ENCODE measurements around the gene SLF2. TPM values are rescaled to one million over a fixed set of nuclear protein-coding genes. Genes with fewer than 3 reads are reported as not detected.
A peak's percentile ranks its signal among the peaks of the same experiment; 100 is the strongest.

Gene SLF2
- total and polyA plus RNA-seq, 4 donors = 4.0 to 18.8 (median 12.1) TPM

DNA sequence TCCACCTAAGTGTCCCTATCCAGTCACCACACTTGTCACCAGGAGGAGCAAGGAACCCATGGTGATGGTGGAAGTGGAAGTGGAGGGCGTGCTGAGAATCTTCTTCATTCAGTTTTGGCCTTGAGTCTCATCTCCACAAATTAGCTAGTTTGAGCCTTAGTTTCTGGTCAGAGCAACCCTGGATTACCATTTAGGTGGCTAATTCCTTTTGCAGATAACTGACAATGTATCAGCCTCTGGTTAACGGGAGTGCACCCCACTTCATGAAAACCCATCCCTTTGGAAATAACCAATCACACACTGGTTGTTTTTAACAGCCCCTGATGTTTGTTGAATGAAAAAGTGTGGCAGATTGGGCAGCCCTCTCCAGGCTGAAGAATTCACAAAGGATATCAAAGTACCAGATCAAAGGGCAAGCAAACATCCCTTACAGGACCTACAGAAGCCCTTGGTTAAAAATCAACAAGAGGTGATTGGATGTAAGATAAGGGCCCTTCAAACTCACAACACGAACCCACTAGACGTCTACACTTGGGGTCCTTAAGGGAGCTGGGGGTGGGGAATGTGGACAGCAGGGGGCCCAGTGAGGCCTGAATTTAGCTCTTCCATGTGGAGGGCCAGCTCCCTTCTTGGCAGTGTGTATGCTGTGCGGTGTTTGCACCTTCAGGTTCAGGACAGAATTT lies 37.1 kb upstream of the SLF2 start:
- Histone ChIP-seq H3K9me3 (ENCODE audit: control insufficient read depth in 4 of 4, low read length in 3 of 4) (no peaks in the 10 kb centered on the region), H3K27ac (ENCODE audit: low read depth in 1 of 2, low read length in 2 of 2) (no peak overlapping the region), H3K4me3 (ENCODE audit: low read depth in 1 of 3, low read length in 3 of 3) (no peak overlapping the region), H3K27me3 (ENCODE audit: control insufficient read depth in 4 of 4, insufficient read depth in 4 of 4, low read length in 3 of 4) (no peaks in the 10 kb centered on the region), H3K4me1 (ENCODE audit: control insufficient read depth in 4 of 4, insufficient read depth in 4 of 4, low read length in 3 of 4) (peaks cover 2 to 20% (median 15%) of the 10 kb centered on the region in 4 donors), H3K36me3 (ENCODE audit: control insufficient read depth in 4 of 4, insufficient read depth in 3 of 4, low read depth in 1 of 4, low read length in 3 of 4) (no peaks in the 10 kb centered on the region), H3K9ac (ENCODE audit: low read depth in 1 of 2, low read length in 2 of 2) (no peak overlapping the region)
- no peak for DNase-seq (ENCODE audit: low spot score)
- 43% methylated on average over 5 of the region's 5 CpGs for WGBS
- TF ChIP-seq GABPA (IDR thresholded peaks at IDR 0.05 in 1 of 2, conservative IDR thresholded peaks at IDR 0.05 in 1 of 2) = no peak
- peak; percentile 63 for TF ChIP-seq FOXA2 (IDR thresholded peaks at IDR 0.05)
- peak; percentile 27 for TF ChIP-seq NR2F2 (IDR thresholded peaks at IDR 0.05)
- TF ChIP-seq RXRA (IDR thresholded peaks at IDR 0.05) = peak in 1 of 2 donors; percentile 12
- peak; percentile 75 to 79 for TF ChIP-seq HNF4A (conservative IDR thresholded peaks at IDR 0.05)
- TF ChIP-seq JUND (IDR thresholded peaks at IDR 0.05) = no peak
- peak; percentile 39 for TF ChIP-seq SP1 (IDR thresholded peaks at IDR 0.05)

DNA sequence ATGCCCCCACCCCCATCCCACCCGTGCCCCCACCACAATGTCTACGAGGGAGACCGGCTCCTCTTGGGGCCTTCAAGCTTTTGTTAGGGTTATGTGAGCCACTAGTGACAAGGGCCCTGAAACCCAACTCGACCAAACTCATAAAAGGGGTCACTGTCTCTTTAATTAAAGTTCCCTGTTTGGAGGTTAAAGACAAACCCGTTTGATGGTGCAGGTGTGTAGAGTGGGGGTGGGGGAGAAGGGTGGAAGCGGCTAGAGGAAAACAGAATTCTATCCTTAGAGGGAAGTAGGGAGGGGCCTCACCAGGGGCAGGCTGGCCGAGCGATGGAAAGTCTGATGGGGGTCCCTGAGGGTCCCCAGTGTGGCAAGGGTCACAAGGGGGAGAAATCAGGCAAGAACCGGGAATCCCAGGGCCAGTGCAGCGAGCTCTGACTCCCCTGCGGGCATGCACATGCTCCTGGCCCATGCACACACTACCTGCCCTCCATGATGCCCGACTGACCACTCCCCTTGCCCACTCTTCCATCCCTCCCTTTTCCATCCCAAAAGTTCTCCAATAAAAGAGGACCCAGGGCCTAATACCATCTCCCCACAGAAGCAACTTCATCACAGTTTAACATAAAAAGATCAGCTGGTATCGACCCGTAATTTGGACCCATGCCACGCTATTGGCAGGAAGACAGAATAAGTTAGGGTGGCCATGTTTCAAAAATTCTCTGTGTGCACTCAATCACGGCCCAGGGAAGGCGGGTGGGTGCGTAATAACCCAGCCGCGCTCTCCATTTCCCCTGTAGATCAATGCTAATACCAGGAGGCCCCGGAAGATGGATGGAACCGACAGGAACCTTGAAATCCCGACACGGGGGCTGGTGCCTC lies 35.9 kb upstream of the SLF2 start:
- Histone ChIP-seq H3K27ac (ENCODE audit: low read depth in 1 of 2, low read length in 2 of 2) (no peak overlapping the region), H3K9ac (ENCODE audit: low read depth in 1 of 2, low read length in 2 of 2) (no peak overlapping the region), H3K4me1 (ENCODE audit: control insufficient read depth in 4 of 4, insufficient read depth in 4 of 4, low read length in 3 of 4) (peaks cover 2 to 20% (median 15%) of the 10 kb centered on the region in 4 donors), H3K9me3 (ENCODE audit: control insufficient read depth in 4 of 4, low read length in 3 of 4) (no peaks in the 10 kb centered on the region), H3K27me3 (ENCODE audit: control insufficient read depth in 4 of 4, insufficient read depth in 4 of 4, low read length in 3 of 4) (no peaks in the 10 kb centered on the region), H3K4me3 (ENCODE audit: low read depth in 1 of 3, low read length in 3 of 3) (no peak overlapping the region), H3K36me3 (ENCODE audit: control insufficient read depth in 4 of 4, insufficient read depth in 3 of 4, low read depth in 1 of 4, low read length in 3 of 4) (no peaks in the 10 kb centered on the region)
- 56% methylated on average over 24 of the region's 24 CpGs for whole genome bisulfite sequencing
- no peak for DNase-seq (ENCODE audit: low spot score)
- TF ChIP-seq, protein P1, sequence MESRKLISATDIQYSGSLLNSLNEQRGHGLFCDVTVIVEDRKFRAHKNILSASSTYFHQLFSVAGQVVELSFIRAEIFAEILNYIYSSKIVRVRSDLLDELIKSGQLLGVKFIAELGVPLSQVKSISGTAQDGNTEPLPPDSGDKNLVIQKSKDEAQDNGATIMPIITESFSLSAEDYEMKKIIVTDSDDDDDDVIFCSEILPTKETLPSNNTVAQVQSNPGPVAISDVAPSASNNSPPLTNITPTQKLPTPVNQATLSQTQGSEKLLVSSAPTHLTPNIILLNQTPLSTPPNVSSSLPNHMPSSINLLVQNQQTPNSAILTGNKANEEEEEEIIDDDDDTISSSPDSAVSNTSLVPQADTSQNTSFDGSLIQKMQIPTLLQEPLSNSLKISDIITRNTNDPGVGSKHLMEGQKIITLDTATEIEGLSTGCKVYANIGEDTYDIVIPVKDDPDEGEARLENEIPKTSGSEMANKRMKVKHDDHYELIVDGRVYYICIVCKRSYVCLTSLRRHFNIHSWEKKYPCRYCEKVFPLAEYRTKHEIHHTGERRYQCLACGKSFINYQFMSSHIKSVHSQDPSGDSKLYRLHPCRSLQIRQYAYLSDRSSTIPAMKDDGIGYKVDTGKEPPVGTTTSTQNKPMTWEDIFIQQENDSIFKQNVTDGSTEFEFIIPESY (IDR thresholded peaks at IDR 0.05) = no peak
- TF ChIP-seq TAF1 (conservative IDR thresholded peaks at IDR 0.05) (no peak), JUND (IDR thresholded peaks at IDR 0.05) (no peak), HNF4G (IDR thresholded peaks at IDR 0.05) (no peak), NR2F2 (IDR thresholded peaks at IDR 0.05) (no peak), EGR1 (IDR thresholded peaks at IDR 0.05; ENCODE audit: low read depth in 2 of 2) (no peak), HNF4A (conservative IDR thresholded peaks at IDR 0.05) (no peak), FOXA2 (IDR thresholded peaks at IDR 0.05) (no peak), FOXA1 (IDR thresholded peaks at IDR 0.05) (no peak), RXRA (IDR thresholded peaks at IDR 0.05) (no peak), GABPA (IDR thresholded peaks at IDR 0.05 in 1 of 2, conservative IDR thresholded peaks at IDR 0.05 in 1 of 2) (no peak)
- TF ChIP-seq, protein P2, sequence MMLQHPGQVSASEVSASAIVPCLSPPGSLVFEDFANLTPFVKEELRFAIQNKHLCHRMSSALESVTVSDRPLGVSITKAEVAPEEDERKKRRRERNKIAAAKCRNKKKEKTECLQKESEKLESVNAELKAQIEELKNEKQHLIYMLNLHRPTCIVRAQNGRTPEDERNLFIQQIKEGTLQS (IDR thresholded peaks at IDR 0.05) = no peak
- TF ChIP-seq, protein P3, sequence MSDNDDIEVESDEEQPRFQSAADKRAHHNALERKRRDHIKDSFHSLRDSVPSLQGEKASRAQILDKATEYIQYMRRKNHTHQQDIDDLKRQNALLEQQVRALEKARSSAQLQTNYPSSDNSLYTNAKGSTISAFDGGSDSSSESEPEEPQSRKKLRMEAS (IDR thresholded peaks at IDR 0.05) = no peak
- TF ChIP-seq, protein P4, sequence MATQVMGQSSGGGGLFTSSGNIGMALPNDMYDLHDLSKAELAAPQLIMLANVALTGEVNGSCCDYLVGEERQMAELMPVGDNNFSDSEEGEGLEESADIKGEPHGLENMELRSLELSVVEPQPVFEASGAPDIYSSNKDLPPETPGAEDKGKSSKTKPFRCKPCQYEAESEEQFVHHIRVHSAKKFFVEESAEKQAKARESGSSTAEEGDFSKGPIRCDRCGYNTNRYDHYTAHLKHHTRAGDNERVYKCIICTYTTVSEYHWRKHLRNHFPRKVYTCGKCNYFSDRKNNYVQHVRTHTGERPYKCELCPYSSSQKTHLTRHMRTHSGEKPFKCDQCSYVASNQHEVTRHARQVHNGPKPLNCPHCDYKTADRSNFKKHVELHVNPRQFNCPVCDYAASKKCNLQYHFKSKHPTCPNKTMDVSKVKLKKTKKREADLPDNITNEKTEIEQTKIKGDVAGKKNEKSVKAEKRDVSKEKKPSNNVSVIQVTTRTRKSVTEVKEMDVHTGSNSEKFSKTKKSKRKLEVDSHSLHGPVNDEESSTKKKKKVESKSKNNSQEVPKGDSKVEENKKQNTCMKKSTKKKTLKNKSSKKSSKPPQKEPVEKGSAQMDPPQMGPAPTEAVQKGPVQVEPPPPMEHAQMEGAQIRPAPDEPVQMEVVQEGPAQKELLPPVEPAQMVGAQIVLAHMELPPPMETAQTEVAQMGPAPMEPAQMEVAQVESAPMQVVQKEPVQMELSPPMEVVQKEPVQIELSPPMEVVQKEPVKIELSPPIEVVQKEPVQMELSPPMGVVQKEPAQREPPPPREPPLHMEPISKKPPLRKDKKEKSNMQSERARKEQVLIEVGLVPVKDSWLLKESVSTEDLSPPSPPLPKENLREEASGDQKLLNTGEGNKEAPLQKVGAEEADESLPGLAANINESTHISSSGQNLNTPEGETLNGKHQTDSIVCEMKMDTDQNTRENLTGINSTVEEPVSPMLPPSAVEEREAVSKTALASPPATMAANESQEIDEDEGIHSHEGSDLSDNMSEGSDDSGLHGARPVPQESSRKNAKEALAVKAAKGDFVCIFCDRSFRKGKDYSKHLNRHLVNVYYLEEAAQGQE (IDR thresholded peaks at IDR 0.05) = no peak

All from liver (tissue), 9 donors.